H9 (cell line): ENCODE results near the gene DACH1. TPM values are rescaled to one million over a fixed set of nuclear protein-coding genes. Genes with fewer than 3 reads are reported as not detected.

Experiments
- DNase-seq: peaks from one replicate; pipeline ENCODE4 v3.0.0-alpha.2; 2017
- H2AFZ ChIP-seq: one replicate; pipeline ENCODE4 v1.6.1; 2013; ENCODE audit warnings: mild to moderate bottlenecking, low read length, control low read depth, moderate library complexity
- H2AK5ac ChIP-seq: 2 replicates; pipeline ENCODE4 v1.6.1; 2013; ENCODE audit warnings: low read length, control low read depth, mixed read lengths; ENCODE audit not compliant: insufficient read length
- H2BK120ac ChIP-seq: one replicate; pipeline ENCODE4 v1.6.1; 2013; ENCODE audit warnings: low read depth, mild to moderate bottlenecking, low read length, control low read depth, inconsistent platforms; ENCODE audit not compliant: poor library complexity, severe bottlenecking
- H2BK12ac ChIP-seq: 2 replicates; pipeline ENCODE4 v1.6.1; 2013; ENCODE audit warnings: low read length, control low read depth, mixed read lengths, low read depth; ENCODE audit not compliant: insufficient read length
- H2BK15ac ChIP-seq: 2 replicates; pipeline ENCODE4 v1.6.1; 2013; ENCODE audit warnings: low read depth, low read length, control low read depth
- H2BK20ac ChIP-seq: one replicate; pipeline ENCODE4 v1.6.1; 2013; ENCODE audit warnings: low read depth, mild to moderate bottlenecking, low read length, control low read depth, inconsistent platforms; ENCODE audit not compliant: poor library complexity, severe bottlenecking
- H2BK5ac ChIP-seq: 2 replicates; pipeline ENCODE4 v1.6.1; 2013; ENCODE audit warnings: low read length, control low read depth, mixed read lengths; ENCODE audit not compliant: insufficient read length
- H3K14ac ChIP-seq: 2 replicates; pipeline ENCODE4 v1.6.1; 2013; ENCODE audit warnings: low read length, control low read depth; ENCODE audit not compliant: insufficient read depth
- H3K18ac ChIP-seq: 2 replicates; pipeline ENCODE4 v1.6.1; 2013; ENCODE audit warnings: low read depth, mild to moderate bottlenecking, mixed read lengths, low read length, control low read depth; ENCODE audit not compliant: insufficient read length
- H3K23ac ChIP-seq: 2 replicates; pipeline ENCODE4 v1.6.1; 2013; ENCODE audit warnings: low read length, control low read depth, mixed read lengths, low read depth; ENCODE audit not compliant: insufficient read length
- H3K23me2 ChIP-seq: 2 replicates; pipeline ENCODE4 v1.6.1; 2013; ENCODE audit warnings: low read depth, mild to moderate bottlenecking, mixed read lengths, low read length, control low read depth; ENCODE audit not compliant: insufficient read length, poor library complexity, severe bottlenecking
- H3K27ac ChIP-seq: 2 replicates; pipeline ENCODE4 v1.5.1; 2013; ENCODE audit warnings: low read length, control low read depth, mixed read lengths, low read depth; ENCODE audit not compliant: insufficient read length
- H3K27me3 ChIP-seq: 2 replicates; pipeline ENCODE4 v1.6.1; 2013; ENCODE audit warnings: low read length, control low read depth, inconsistent platforms; ENCODE audit not compliant: insufficient read depth
- H3K4ac ChIP-seq: 2 replicates; pipeline ENCODE4 v1.6.1; 2013; ENCODE audit warnings: low read depth, mild to moderate bottlenecking, control low read depth, inconsistent platforms, low read length, moderate library complexity
- H3K4me1 ChIP-seq: 2 replicates; pipeline ENCODE4 v1.6.1; 2013; ENCODE audit warnings: low read length, control low read depth, inconsistent platforms; ENCODE audit not compliant: insufficient read depth
- H3K4me2 ChIP-seq: 2 replicates; pipeline ENCODE4 v1.6.1; 2013; ENCODE audit warnings: low read length, control low read depth, mixed read lengths; ENCODE audit not compliant: insufficient read length, insufficient read depth
- H3K56ac ChIP-seq: 2 replicates; pipeline ENCODE4 v1.6.1; 2013; ENCODE audit warnings: low read depth, mild to moderate bottlenecking, mixed read lengths, low read length, control low read depth; ENCODE audit not compliant: insufficient read length
- H3K79me1 ChIP-seq: 2 replicates; pipeline ENCODE4 v1.6.1; 2013; ENCODE audit warnings: low read depth, mild to moderate bottlenecking, moderate library complexity, low read length, control low read depth, inconsistent platforms; ENCODE audit not compliant: insufficient read depth, poor library complexity, severe bottlenecking
- H3K79me2 ChIP-seq: 2 replicates; pipeline ENCODE4 v1.6.1; 2013; ENCODE audit warnings: low read length, control low read depth, inconsistent platforms; ENCODE audit not compliant: insufficient read depth
- H3K9ac ChIP-seq: 2 replicates; pipeline ENCODE4 v1.6.1; 2013; ENCODE audit warnings: low read length, control low read depth, mixed read lengths; ENCODE audit not compliant: insufficient read length; ENCODE audit errors: extremely low read depth
- H3K9me3 ChIP-seq: one replicate; pipeline ENCODE4 v1.6.1; 2013; ENCODE audit warnings: low read depth, low read length, inconsistent platforms; ENCODE audit not compliant: control insufficient read depth
- H3T11ph ChIP-seq: one replicate; pipeline ENCODE4 v1.6.1; 2013; ENCODE audit warnings: mild to moderate bottlenecking, low read length, control low read depth, inconsistent platforms
- H4K20me1 ChIP-seq: one replicate; pipeline ENCODE4 v1.6.1; 2013; ENCODE audit not compliant: control insufficient read depth, insufficient read length, insufficient read depth
- H4K5ac ChIP-seq: 2 replicates; pipeline ENCODE4 v1.6.1; 2013; ENCODE audit warnings: low read depth, mild to moderate bottlenecking, mixed read lengths, low read length, control low read depth; ENCODE audit not compliant: insufficient read length
- H4K8ac ChIP-seq: replicated peaks from 2 replicates; pipeline ENCODE4 v1.6.1; 2013; ENCODE audit warnings: low read length, control low read depth, mixed read lengths, low read depth; ENCODE audit not compliant: insufficient read length
- H4K91ac ChIP-seq: 2 replicates; pipeline ENCODE4 v1.6.1; 2013; ENCODE audit warnings: low read depth, mild to moderate bottlenecking, moderate library complexity, mixed read lengths, low read length, control low read depth; ENCODE audit not compliant: insufficient read length
- H3K27ac Mint-ChIP-seq, 3 experiments: 2 replicates in 2 of 3; 3 replicates in 1 of 3; pipeline ENCODE4 v1.8.0; 2020 to 2021; ENCODE audit warnings: mixed read lengths in 3 of 3, mild to moderate bottlenecking in 1 of 3, moderate library complexity in 1 of 3
- H3K27me3 Mint-ChIP-seq: 2 replicates; pipeline ENCODE4 v1.8.0; 2021; ENCODE audit warnings: low read depth, mild to moderate bottlenecking, moderate library complexity, mixed read lengths
- H3K36me3 Mint-ChIP-seq, 3 experiments: 2 replicates in 2 of 3; 3 replicates in 1 of 3; pipeline ENCODE4 v1.8.0; 2020 to 2021; ENCODE audit warnings: low read depth in 3 of 3, mixed read lengths in 3 of 3; ENCODE audit not compliant: insufficient read depth in 1 of 3
- H3K4me1 Mint-ChIP-seq, 2 experiments: 2 replicates each; pipeline ENCODE4 v1.8.0; 2020; ENCODE audit warnings: mixed read lengths in 2 of 2
- H3K4me3 Mint-ChIP-seq, 2 experiments: 2 replicates in 1 of 2; 3 replicates in 1 of 2; pipeline ENCODE4 v1.8.0; 2020 to 2021; ENCODE audit warnings: mild to moderate bottlenecking in 2 of 2, mixed read lengths in 2 of 2, moderate library complexity in 1 of 2
- H3K9me3 Mint-ChIP-seq, 2 experiments: 2 replicates in 1 of 2; 3 replicates in 1 of 2; pipeline ENCODE4 v1.8.0; 2020; ENCODE audit warnings: mild to moderate bottlenecking in 2 of 2, mixed read lengths in 2 of 2, moderate library complexity in 1 of 2
- WGBS: extraction: QIAGEN DNeasy Blood & Tissue Kit; methylation state at CpG from one replicate; pipeline ENCODE4 v1.1.7; 2013; ENCODE audit warnings: missing lambda C conversion rate, low lambda C conversion rate, mixed read lengths; ENCODE audit not compliant: insufficient read length; ENCODE audit errors: extremely low coverage; 5-methylcytosine and 5-hydroxymethylcytosine counted together
- total RNA-seq: library from RNA; stranded (reverse); gene quantifications from 2 replicates; pipeline ENCODE4 v1.2.1, GENCODE V29; 2021
- TF ChIP-seq, protein P1 (sequence below): fragments of 200-600 bp; sonication (generic); conservative IDR thresholded peaks from 3 replicates; pipeline ENCODE4 v1.8.0; 2021; ENCODE audit warnings: antibody characterized with exemption, mild to moderate bottlenecking

DACH1 gene
- total RNA-seq, 1 experiment from 2014 or later = not detected

DNA sequence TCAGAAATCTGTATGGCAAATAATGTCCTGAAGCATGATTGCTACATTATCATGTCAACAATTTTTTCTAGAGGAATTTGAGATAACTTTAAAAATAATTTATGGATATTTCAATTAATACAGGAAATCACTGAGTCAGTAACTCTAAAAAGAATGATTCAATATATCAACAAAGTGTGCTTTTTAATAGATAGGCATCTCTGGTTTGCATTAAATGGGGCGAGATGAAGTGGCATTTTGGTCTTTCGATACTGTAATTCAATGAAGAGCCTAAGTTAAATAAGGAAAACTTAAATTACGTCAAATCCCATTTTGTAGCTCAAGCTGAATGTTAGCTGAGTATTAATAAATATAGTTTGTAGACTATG lies 342.8 kb downstream of the DACH1 start:
- Histone ChIP-seq H3K79me2 (no peaks in the 10 kb centered on the region), H3K27ac (no peak overlapping the region), H3K23me2 (no peaks in the 10 kb centered on the region), H3K14ac (no peak overlapping the region), H3K56ac (no peak overlapping the region), H2BK120ac (no peak overlapping the region), H2AK5ac (no peak overlapping the region), H3K4me2 (no peak overlapping the region), H2AFZ (no peak overlapping the region), H4K20me1 (no peaks in the 10 kb centered on the region), H2BK5ac (no peak overlapping the region), H3K4me1 (no peaks in the 10 kb centered on the region; the same call in 1 of the 2 replicates), H4K5ac (no peak overlapping the region), H3K4ac (no peak overlapping the region), H2BK12ac (no peak overlapping the region), H3K27me3 (no peaks in the 10 kb centered on the region), H4K91ac (no peak overlapping the region), H3K9ac (no peak overlapping the region), H2BK20ac (no peak overlapping the region), H3K79me1 (no peaks in the 10 kb centered on the region), H3K9me3 (no peaks in the 10 kb centered on the region), H2BK15ac (no peak overlapping the region), H3K18ac (no peak overlapping the region), H3T11ph (no peak overlapping the region), H3K23ac (no peak overlapping the region), H4K8ac (no peak overlapping the region)
- no peak for DNase-seq
- TF ChIP-seq, protein P1, sequence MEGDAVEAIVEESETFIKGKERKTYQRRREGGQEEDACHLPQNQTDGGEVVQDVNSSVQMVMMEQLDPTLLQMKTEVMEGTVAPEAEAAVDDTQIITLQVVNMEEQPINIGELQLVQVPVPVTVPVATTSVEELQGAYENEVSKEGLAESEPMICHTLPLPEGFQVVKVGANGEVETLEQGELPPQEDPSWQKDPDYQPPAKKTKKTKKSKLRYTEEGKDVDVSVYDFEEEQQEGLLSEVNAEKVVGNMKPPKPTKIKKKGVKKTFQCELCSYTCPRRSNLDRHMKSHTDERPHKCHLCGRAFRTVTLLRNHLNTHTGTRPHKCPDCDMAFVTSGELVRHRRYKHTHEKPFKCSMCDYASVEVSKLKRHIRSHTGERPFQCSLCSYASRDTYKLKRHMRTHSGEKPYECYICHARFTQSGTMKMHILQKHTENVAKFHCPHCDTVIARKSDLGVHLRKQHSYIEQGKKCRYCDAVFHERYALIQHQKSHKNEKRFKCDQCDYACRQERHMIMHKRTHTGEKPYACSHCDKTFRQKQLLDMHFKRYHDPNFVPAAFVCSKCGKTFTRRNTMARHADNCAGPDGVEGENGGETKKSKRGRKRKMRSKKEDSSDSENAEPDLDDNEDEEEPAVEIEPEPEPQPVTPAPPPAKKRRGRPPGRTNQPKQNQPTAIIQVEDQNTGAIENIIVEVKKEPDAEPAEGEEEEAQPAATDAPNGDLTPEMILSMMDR = no peak
- H3K27me3 Mint-ChIP-seq = no peaks in the 10 kb centered on the region
- no peaks in the 10 kb centered on the region for H3K36me3 Mint-ChIP-seq
- WGBS = no CpG with 5 or more reads among the region's 3 CpGs
- peaks cover 0 to 5% of the 10 kb centered on the region in 2 experiments; a peak in 1 of 4 replicates for H3K4me1 Mint-ChIP-seq
- H3K9me3 Mint-ChIP-seq = no peaks in the 10 kb centered on the region; a peak in 1 of 5 replicates
- H3K4me3 Mint-ChIP-seq = no peak overlapping the region
- H3K27ac Mint-ChIP-seq = no peak overlapping the region
